Measurements from ENCODE around the gene ANKRD33. TPM values are rescaled to one million over a fixed set of nuclear protein-coding genes. Genes with fewer than 3 reads are reported as not detected.

The ANKRD33 gene
- polyA plus RNA-seq, 2 donors: not detected

GRCh38 chr12:51847643-51848325, 40.1 kb upstream of the ANKRD33 start:
- H3K27me3 ChIP-seq (ENCODE audit: control insufficient read depth in 1 of 2, insufficient read depth in 2 of 2, low read length in 2 of 2): peaks cover 0 to 14% of the 10 kb centered on the region in 2 donors

GRCh38 chr12:51848326-51848727, 39.6 kb upstream of the ANKRD33 start, which contains the start of gene FIGNL2:
FIGNL2 (minus strand) TSS chr12:51848718; CDS start chr12:51822413, 26,305 bp downstream.
- WGBS, 2 donors: 5% methylated on average over 38 to 51 of the region's 51 CpGs
- Histone ChIP-seq H3K27me3 (ENCODE audit: control insufficient read depth in 1 of 2, insufficient read depth in 2 of 2, low read length in 2 of 2) (peaks cover 0 to 14% of the 10 kb centered on the region in 2 donors), H3K4me1 (ENCODE audit: control insufficient read depth in 2 of 2, insufficient read depth in 2 of 2, low read length in 1 of 2) (peaks cover 4 to 7% of the 10 kb centered on the region in 2 donors), H3K9me3 (ENCODE audit: control insufficient read depth in 2 of 2, insufficient read depth in 1 of 2, low read depth in 1 of 2, low read length in 1 of 2) (no peaks in the 10 kb centered on the region), H3K27ac (ENCODE audit: low read depth in 2 of 2, low read length in 1 of 2) (peak within 1 kb of the TSS in 1 of 2 donors; percentile 10), H3K4me3 (ENCODE audit: low read depth in 1 of 2, low read length in 2 of 2) (peak within 1 kb of the TSS; percentile 24 to 44), H3K36me3 (ENCODE audit: control insufficient read depth in 2 of 2, insufficient read depth in 2 of 2, low read length in 1 of 2) (no peaks in the 10 kb centered on the region)

More at GRCh38 chr12:51847643-51848325, 40.1 kb upstream of the ANKRD33 start:
- 1 to 3% methylated on average over 26 to 40 of the region's 40 CpGs for WGBS, 2 donors
- peak overlapping the region in 1 of 2 donors; percentile 10 for H3K27ac ChIP-seq (ENCODE audit: low read depth in 2 of 2, low read length in 1 of 2)
- H3K9me3 ChIP-seq (ENCODE audit: control insufficient read depth in 2 of 2, insufficient read depth in 1 of 2, low read depth in 1 of 2, low read length in 1 of 2): no peaks in the 10 kb centered on the region
- peak overlapping the region; percentile 24 to 44 for H3K4me3 ChIP-seq (ENCODE audit: low read depth in 1 of 2, low read length in 2 of 2)
- H3K36me3 ChIP-seq (ENCODE audit: control insufficient read depth in 2 of 2, insufficient read depth in 2 of 2, low read length in 1 of 2): no peaks in the 10 kb centered on the region
- peaks cover 4 to 7% of the 10 kb centered on the region in 2 donors for H3K4me1 ChIP-seq (ENCODE audit: control insufficient read depth in 2 of 2, insufficient read depth in 2 of 2, low read length in 1 of 2)

- H3K4me1 ChIP-seq (ENCODE audit: control insufficient read depth in 2 of 2, insufficient read depth in 2 of 2, low read length in 1 of 2): peaks cover 4 to 7% of the 10 kb centered on the region in 2 donors
- peaks cover 0 to 14% of the 10 kb centered on the region in 2 donors for H3K27me3 ChIP-seq (ENCODE audit: control insufficient read depth in 1 of 2, insufficient read depth in 2 of 2, low read length in 2 of 2)
- no peak overlapping the region for H3K27ac ChIP-seq (ENCODE audit: low read depth in 2 of 2, low read length in 1 of 2)
- 43 to 58% methylated on average over 41 to 53 of the region's 57 CpGs for WGBS, 2 donors
- H3K4me3 ChIP-seq (ENCODE audit: low read depth in 1 of 2, low read length in 2 of 2): no peak overlapping the region
- H3K36me3 ChIP-seq (ENCODE audit: control insufficient read depth in 2 of 2, insufficient read depth in 2 of 2, low read length in 1 of 2): no peaks in the 10 kb centered on the region
- no peaks in the 10 kb centered on the region for H3K9me3 ChIP-seq (ENCODE audit: control insufficient read depth in 2 of 2, insufficient read depth in 1 of 2, low read depth in 1 of 2, low read length in 1 of 2)
Measured at GRCh38 chr12:51848841-51849735, 38.8 kb upstream of the ANKRD33 start.

GRCh38 chr12:51850081-51850964, 37.6 kb upstream of the ANKRD33 start:
- Histone ChIP-seq H3K9me3 (ENCODE audit: control insufficient read depth in 2 of 2, insufficient read depth in 1 of 2, low read depth in 1 of 2, low read length in 1 of 2) (no peaks in the 10 kb centered on the region), H3K36me3 (ENCODE audit: control insufficient read depth in 2 of 2, insufficient read depth in 2 of 2, low read length in 1 of 2) (no peaks in the 10 kb centered on the region), H3K4me3 (ENCODE audit: low read depth in 1 of 2, low read length in 2 of 2) (no peak overlapping the region), H3K27ac (ENCODE audit: low read depth in 2 of 2, low read length in 1 of 2) (peak overlapping the region in 1 of 2 donors; percentile 11), H3K27me3 (ENCODE audit: control insufficient read depth in 1 of 2, insufficient read depth in 2 of 2, low read length in 2 of 2) (peaks cover 0 to 12% of the 10 kb centered on the region in 2 donors), H3K4me1 (ENCODE audit: control insufficient read depth in 2 of 2, insufficient read depth in 2 of 2, low read length in 1 of 2) (peaks cover 4 to 7% of the 10 kb centered on the region in 2 donors)
- 72 to 79% methylated on average over 8 of the region's 8 CpGs for WGBS, 2 donors

GRCh38 chr12:51850965-51851299, 37.0 kb upstream of the ANKRD33 start:
- WGBS, 2 donors: 89 to 95% methylated on average over 4 of the region's 4 CpGs
- Histone ChIP-seq H3K36me3 (ENCODE audit: control insufficient read depth in 2 of 2, insufficient read depth in 2 of 2, low read length in 1 of 2) (no peaks in the 10 kb centered on the region), H3K27ac (ENCODE audit: low read depth in 2 of 2, low read length in 1 of 2) (peak overlapping the region in 1 of 2 donors; percentile 11), H3K4me3 (ENCODE audit: low read depth in 1 of 2, low read length in 2 of 2) (no peak overlapping the region), H3K27me3 (ENCODE audit: control insufficient read depth in 1 of 2, insufficient read depth in 2 of 2, low read length in 2 of 2) (peaks cover 3 to 12% of the 10 kb centered on the region in 2 donors), H3K9me3 (ENCODE audit: control insufficient read depth in 2 of 2, insufficient read depth in 1 of 2, low read depth in 1 of 2, low read length in 1 of 2) (no peaks in the 10 kb centered on the region), H3K4me1 (ENCODE audit: control insufficient read depth in 2 of 2, insufficient read depth in 2 of 2, low read length in 1 of 2) (peaks cover 6 to 7% of the 10 kb centered on the region in 2 donors)

GRCh38 chr12:51851413-51852124, 36.3 kb upstream of the ANKRD33 start:
- Histone ChIP-seq H3K27me3 (ENCODE audit: control insufficient read depth in 1 of 2, insufficient read depth in 2 of 2, low read length in 2 of 2) (peaks cover 3 to 6% of the 10 kb centered on the region in 2 donors), H3K36me3 (ENCODE audit: control insufficient read depth in 2 of 2, insufficient read depth in 2 of 2, low read length in 1 of 2) (no peaks in the 10 kb centered on the region), H3K9me3 (ENCODE audit: control insufficient read depth in 2 of 2, insufficient read depth in 1 of 2, low read depth in 1 of 2, low read length in 1 of 2) (no peaks in the 10 kb centered on the region), H3K4me3 (ENCODE audit: low read depth in 1 of 2, low read length in 2 of 2) (no peak overlapping the region), H3K27ac (ENCODE audit: low read depth in 2 of 2, low read length in 1 of 2) (no peak overlapping the region), H3K4me1 (ENCODE audit: control insufficient read depth in 2 of 2, insufficient read depth in 2 of 2, low read length in 1 of 2) (peaks cover 3 to 7% of the 10 kb centered on the region in 2 donors)
- WGBS, 2 donors: 51 to 53% methylated on average over 8 of the region's 8 CpGs

- H3K9me3 ChIP-seq (ENCODE audit: control insufficient read depth in 2 of 2, insufficient read depth in 1 of 2, low read depth in 1 of 2, low read length in 1 of 2): no peaks in the 10 kb centered on the region
- H3K4me3 ChIP-seq (ENCODE audit: low read depth in 1 of 2, low read length in 2 of 2): no peak overlapping the region
- H3K36me3 ChIP-seq (ENCODE audit: control insufficient read depth in 2 of 2, insufficient read depth in 2 of 2, low read length in 1 of 2): no peaks in the 10 kb centered on the region
- peaks cover 0 to 5% of the 10 kb centered on the region in 2 donors for H3K4me1 ChIP-seq (ENCODE audit: control insufficient read depth in 2 of 2, insufficient read depth in 2 of 2, low read length in 1 of 2)
- H3K27me3 ChIP-seq (ENCODE audit: control insufficient read depth in 1 of 2, insufficient read depth in 2 of 2, low read length in 2 of 2): peaks cover 3% of the 10 kb centered on the region in 2 donors
- H3K27ac ChIP-seq (ENCODE audit: low read depth in 2 of 2, low read length in 1 of 2): no peak overlapping the region
- 79 to 87% methylated on average over 5 of the region's 5 CpGs for WGBS, 2 donors
Measured at GRCh38 chr12:51852404-51853137, 35.3 kb upstream of the ANKRD33 start.

- WGBS, 2 donors: 20 to 23% methylated on average over 21 of the region's 21 CpGs
- Histone ChIP-seq H3K4me1 (ENCODE audit: control insufficient read depth in 2 of 2, insufficient read depth in 2 of 2, low read length in 1 of 2) (peaks cover 0 to 3% of the 10 kb centered on the region in 2 donors), H3K4me3 (ENCODE audit: low read depth in 1 of 2, low read length in 2 of 2) (no peak overlapping the region), H3K9me3 (ENCODE audit: control insufficient read depth in 2 of 2, insufficient read depth in 1 of 2, low read depth in 1 of 2, low read length in 1 of 2) (no peaks in the 10 kb centered on the region), H3K27ac (ENCODE audit: low read depth in 2 of 2, low read length in 1 of 2) (no peak overlapping the region), H3K27me3 (ENCODE audit: control insufficient read depth in 1 of 2, insufficient read depth in 2 of 2, low read length in 2 of 2) (peaks cover 0 to 3% of the 10 kb centered on the region in 2 donors), H3K36me3 (ENCODE audit: control insufficient read depth in 2 of 2, insufficient read depth in 2 of 2, low read length in 1 of 2) (no peaks in the 10 kb centered on the region)
Measured at GRCh38 chr12:51855586-51856428, 32.1 kb upstream of the ANKRD33 start.

All from esophagus (tissue), 2 donors.